Activated CD8-positive, alpha-beta memory T cell treated with anti-CD3 and anti-CD28 coated beads for 24 hours (primary cell): ENCODE measurements around the gene DNAJA4.

Source experiments
- DNase-seq: peaks from one replicate; pipeline ENCODE4 v3.0.0-alpha.2; 2020

DNAJA4 gene

GRCh38 chr15:78264304-78265136 lies at the start of gene DNAJA4:
Gene DNAJA4, plus strand, starts transcription at chr15:78264562. Its CDS starts 202 bp downstream, at chr15:78264764.
- peak; percentile 86 for DNase-seq

- no peak for DNase-seq
Observed at GRCh38 chr15:78216276-78217104, 47.9 kb upstream of the DNAJA4 start.

- DNase-seq: no peak
Observed at GRCh38 chr15:78220713-78221112, 43.6 kb upstream of the DNAJA4 start.

- DNase-seq: no peak
Observed at GRCh38 chr15:78222745-78223395, 41.5 kb upstream of the DNAJA4 start.

GRCh38 chr15:78223396-78224022 lies 40.9 kb upstream of the DNAJA4 start:
- DNase-seq: no peak

GRCh38 chr15:78224023-78224411 lies 40.3 kb upstream of the DNAJA4 start:
- DNase-seq: no peak

- no peak for DNase-seq
Observed at GRCh38 chr15:78225783-78226541, 38.4 kb upstream of the DNAJA4 start.

GRCh38 chr15:78228356-78228996 lies 35.9 kb upstream of the DNAJA4 start:
- no peak for DNase-seq

GRCh38 chr15:78229431-78230406 lies 34.6 kb upstream of the DNAJA4 start:
- no peak for DNase-seq

GRCh38 chr15:78232951-78233350 lies 31.4 kb upstream of the DNAJA4 start:
- DNase-seq: no peak

- DNase-seq: no peak
Observed at GRCh38 chr15:78233496-78233895, 30.9 kb upstream of the DNAJA4 start.

GRCh38 chr15:78234515-78235040 lies 29.8 kb upstream of the DNAJA4 start, which contains the start of gene ACSBG1:
Gene ACSBG1, minus strand, starts transcription at chr15:78234565. Its CDS starts 64 bp downstream, at chr15:78234501.
- no peak for DNase-seq

GRCh38 chr15:78236491-78236890 lies 27.9 kb upstream of the DNAJA4 start:
- no peak for DNase-seq

- DNase-seq: no peak
Observed at GRCh38 chr15:78237146-78237545, 27.2 kb upstream of the DNAJA4 start.

GRCh38 chr15:78239811-78240210 lies 24.6 kb upstream of the DNAJA4 start:
- no peak for DNase-seq

- DNase-seq: peak; percentile 95
Observed at GRCh38 chr15:78241017-78241416, 23.3 kb upstream of the DNAJA4 start.

- no peak for DNase-seq
Observed at GRCh38 chr15:78242128-78242527, 22.2 kb upstream of the DNAJA4 start.

GRCh38 chr15:78243058-78243457 lies 21.3 kb upstream of the DNAJA4 start:
- DNase-seq: no peak

GRCh38 chr15:78243491-78243941 lies 20.8 kb upstream of the DNAJA4 start:
- DNase-seq: no peak

GRCh38 chr15:78244101-78244500 lies 20.3 kb upstream of the DNAJA4 start:
- DNase-seq: no peak
